Activated naive CD8-positive, alpha-beta T cell treated with anti-CD3 and anti-CD28 coated beads, Interleukin-2, amount 10 ng/mL, durations not matched to agents 7 days and 5 days (primary cell): ENCODE measurements around the gene ITGB5. TPM values are rescaled to one million over a fixed set of nuclear protein-coding genes. Genes with fewer than 3 reads are reported as not detected.
"Not testable (repeated sequence)": the region's sequence is repeated elsewhere in the genome, so short reads cannot be mapped to it uniquely, and the experiment has no call there.

Experiments
- ATAC-seq: fragments of 150-1000 bp; cut with Tn5 transposase; one replicate; pipeline ENCODE4 v1.10.0; 2021; ENCODE audit warnings: low read depth, moderate library complexity
- POLR2A ChIA-PET: fragments of 350-600 bp; sonication (Branson Sonifier 250); formaldehyde crosslinking; loops from one replicate; lab custom pipeline; 2021; ENCODE audit warnings: antibody characterized with exemption; lab: Charles Lee
- DNase-seq: peaks from one replicate; pipeline ENCODE4 v3.0.0; 2021
- H3K27ac Mint-ChIP-seq: one replicate; pipeline ENCODE4 v1.8.0; 2022; ENCODE audit warnings: mild to moderate bottlenecking, mixed read lengths
- H3K27me3 Mint-ChIP-seq: one replicate; pipeline ENCODE4 v1.8.0; 2022; ENCODE audit warnings: mild to moderate bottlenecking, moderate library complexity, mixed read lengths
- H3K36me3 Mint-ChIP-seq: one replicate; pipeline ENCODE4 v1.8.0; 2021; ENCODE audit warnings: mild to moderate bottlenecking, mixed read lengths
- H3K4me1 Mint-ChIP-seq: one replicate; pipeline ENCODE4 v1.8.0; 2021; ENCODE audit warnings: mixed read lengths
- H3K4me3 Mint-ChIP-seq: one replicate; pipeline ENCODE4 v1.8.0; 2022; ENCODE audit warnings: mild to moderate bottlenecking, moderate library complexity, mixed read lengths
- H3K9me3 Mint-ChIP-seq: one replicate; pipeline ENCODE4 v1.8.0; 2021; ENCODE audit warnings: mixed read lengths
- total RNA-seq, 2 experiments: library from RNA; stranded (reverse); gene quantifications; one replicate each; pipeline ENCODE4 v1.2.3, GENCODE V29; 2021

ITGB5 gene
- total RNA-seq, 2 experiments from 2014 or later = 2.0 to 3.7 TPM

DNA sequence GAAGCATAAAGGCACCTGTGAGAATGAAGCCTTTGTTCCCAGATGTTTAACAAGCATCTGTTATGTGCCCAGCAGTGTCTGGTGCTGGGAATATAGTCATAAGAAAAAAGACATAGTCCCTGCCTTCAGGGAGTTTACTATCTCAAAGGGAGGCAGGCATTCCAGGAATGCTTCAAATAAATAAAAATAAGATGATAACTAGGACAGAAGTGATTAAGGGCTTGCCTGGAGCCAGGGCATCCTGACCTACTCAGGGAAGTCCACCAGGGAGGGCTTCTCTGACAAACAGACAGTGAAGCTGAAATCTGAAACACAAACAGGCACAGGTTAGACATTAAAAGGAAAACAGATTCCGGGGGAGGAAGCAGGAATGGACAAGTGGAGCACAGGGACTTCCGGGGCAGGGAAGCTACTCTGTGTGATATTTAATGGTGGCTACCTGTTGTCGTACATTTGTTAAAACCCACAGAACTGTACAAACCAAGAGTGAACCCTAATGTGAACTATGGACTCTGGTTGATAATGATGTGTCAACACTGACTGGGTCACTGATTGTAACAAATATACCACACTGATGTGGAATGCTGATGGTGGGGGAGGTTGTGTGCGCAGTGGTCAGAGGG is 53.3 kb downstream of the ITGB5 start:
- Mint-ChIP-seq H3K27me3 (peaks cover 41% of the 10 kb centered on the region), H3K4me1 (peaks cover 10% of the 10 kb centered on the region), H3K9me3 (no peaks in the 10 kb centered on the region), H3K4me3 (no peak overlapping the region), H3K36me3 (no peaks in the 10 kb centered on the region), H3K27ac (no peak overlapping the region)
- POLR2A ChIA-PET = no interaction called here
- DNase-seq = no peak
- ATAC-seq = no peak

DNA sequence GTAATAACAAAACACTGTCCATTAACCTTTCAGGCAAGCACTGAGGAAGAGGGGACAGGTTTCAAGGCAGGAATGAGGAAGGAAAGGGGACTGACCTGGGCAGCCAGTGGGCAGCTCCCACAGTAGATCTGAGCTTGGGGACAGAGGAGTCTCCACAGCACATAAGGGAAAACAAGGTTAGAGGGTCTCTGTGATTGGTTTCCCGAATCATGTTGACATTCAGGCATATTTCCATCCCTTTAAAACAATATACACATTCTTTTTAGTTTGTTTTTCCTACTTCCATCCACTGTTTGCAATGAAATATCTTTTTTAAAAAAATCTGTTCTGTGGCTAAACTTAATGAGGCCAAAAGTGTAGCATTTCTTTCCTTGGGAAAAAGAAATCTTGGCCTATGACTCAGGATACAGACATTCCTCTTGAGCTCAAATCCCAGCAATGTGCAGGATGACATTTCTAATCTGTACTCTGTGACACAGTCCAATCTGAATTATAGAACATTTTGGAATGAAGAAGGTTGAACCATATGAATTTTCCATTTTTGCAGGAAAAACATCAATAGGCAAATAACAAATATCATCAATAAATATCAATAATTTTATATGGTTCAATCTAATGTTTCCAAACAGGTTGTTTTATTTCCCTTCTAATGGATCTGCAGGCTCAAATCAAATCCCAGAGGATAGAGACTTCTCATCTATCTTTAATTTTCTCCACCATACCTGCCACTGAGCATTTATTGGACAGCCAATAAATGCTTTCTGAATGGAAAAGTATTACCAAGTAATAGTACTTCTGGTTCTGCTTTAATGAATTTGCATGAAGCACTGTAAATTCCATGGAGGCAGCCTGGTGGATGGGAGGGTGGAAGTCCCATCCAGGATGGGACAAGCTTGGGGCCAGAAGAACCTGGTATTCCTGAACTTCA is 54.1 kb downstream of the ITGB5 start:
- Mint-ChIP-seq H3K27me3 (peaks cover 39% of the 10 kb centered on the region), H3K27ac (no peak overlapping the region), H3K4me1 (peaks cover 10% of the 10 kb centered on the region), H3K36me3 (no peaks in the 10 kb centered on the region), H3K9me3 (no peaks in the 10 kb centered on the region), H3K4me3 (no peak overlapping the region)
- ATAC-seq = no peak
- DNase-seq = no peak
- POLR2A ChIA-PET = no interaction called here

DNA sequence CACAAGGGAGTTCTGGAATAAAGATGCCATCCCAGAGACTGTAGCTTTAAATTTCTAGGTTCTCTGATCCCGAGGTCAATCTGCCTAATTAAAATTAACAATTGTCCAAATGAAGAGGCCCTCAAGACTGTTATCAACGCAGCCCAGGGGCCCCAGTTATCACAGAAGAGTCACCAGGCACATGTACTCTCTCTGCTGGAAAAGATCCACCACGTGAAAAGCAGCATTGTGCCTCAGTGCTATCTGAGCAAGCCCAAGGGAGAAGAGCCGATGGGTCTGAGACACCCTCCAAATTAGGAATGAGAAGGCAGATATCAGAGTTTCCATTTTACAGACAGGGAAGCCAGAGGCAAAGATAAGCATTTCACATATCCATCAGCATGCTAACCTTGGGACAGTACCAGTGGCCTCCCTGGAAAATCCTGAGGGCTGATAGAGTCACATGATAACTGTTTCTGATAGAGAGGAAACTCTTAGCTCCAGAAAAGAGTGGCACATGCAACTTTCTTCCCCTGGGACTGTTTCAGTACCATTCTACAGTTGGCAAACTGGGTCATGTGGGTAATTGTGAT is 55.5 kb downstream of the ITGB5 start:
- H3K4me3 Mint-ChIP-seq = no peak overlapping the region
- peaks cover 10% of the 10 kb centered on the region for H3K4me1 Mint-ChIP-seq
- POLR2A ChIA-PET = no interaction called here
- ATAC-seq (no peak), DNase-seq (no peak)
- H3K27ac Mint-ChIP-seq = no peak overlapping the region
- no peaks in the 10 kb centered on the region for H3K36me3 Mint-ChIP-seq
- no peaks in the 10 kb centered on the region for H3K9me3 Mint-ChIP-seq
- peaks cover 30% of the 10 kb centered on the region for H3K27me3 Mint-ChIP-seq

DNA sequence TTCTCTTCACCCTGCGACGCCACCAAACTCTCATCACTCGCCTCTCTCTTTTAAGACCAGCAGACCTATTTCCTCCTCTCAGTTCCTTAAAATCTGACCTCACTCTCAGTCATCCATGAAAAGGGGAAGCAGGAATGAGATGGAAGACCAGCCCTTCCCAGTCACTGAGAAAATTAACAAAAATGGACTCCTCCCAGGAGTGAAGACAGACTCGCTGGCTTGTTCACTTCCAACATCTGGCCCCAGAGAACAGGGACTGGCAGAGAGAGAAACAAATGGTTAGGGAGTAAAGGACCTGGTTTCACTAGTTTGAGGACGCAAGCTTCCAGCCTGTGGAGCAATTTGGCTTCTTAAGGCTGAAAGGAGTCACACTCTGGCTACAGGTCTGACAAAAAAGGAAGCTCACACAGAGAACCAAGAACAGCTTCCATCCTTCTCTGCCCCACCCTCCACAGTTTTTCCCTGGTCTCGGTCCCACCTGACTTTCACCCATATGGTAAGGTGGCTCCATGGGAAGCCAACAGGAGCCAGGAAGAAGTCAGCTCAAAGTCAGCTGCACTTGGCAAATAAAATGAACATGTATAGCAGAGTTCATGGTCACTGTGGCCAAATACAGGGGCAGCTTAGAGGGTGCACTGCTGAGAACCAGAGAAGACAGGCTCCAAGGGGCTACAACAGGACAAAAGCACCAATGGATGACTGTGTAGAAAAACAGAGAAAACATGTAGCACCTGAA is 57.2 kb downstream of the ITGB5 start:
- no peak overlapping the region for H3K27ac Mint-ChIP-seq
- POLR2A ChIA-PET = no interaction called here
- ATAC-seq (no peak), DNase-seq (no peak)
- H3K36me3 Mint-ChIP-seq = no peaks in the 10 kb centered on the region
- H3K9me3 Mint-ChIP-seq = no peaks in the 10 kb centered on the region
- H3K27me3 Mint-ChIP-seq = peaks cover 20% of the 10 kb centered on the region
- peaks cover 4% of the 10 kb centered on the region for H3K4me1 Mint-ChIP-seq
- H3K4me3 Mint-ChIP-seq = no peak overlapping the region

DNA sequence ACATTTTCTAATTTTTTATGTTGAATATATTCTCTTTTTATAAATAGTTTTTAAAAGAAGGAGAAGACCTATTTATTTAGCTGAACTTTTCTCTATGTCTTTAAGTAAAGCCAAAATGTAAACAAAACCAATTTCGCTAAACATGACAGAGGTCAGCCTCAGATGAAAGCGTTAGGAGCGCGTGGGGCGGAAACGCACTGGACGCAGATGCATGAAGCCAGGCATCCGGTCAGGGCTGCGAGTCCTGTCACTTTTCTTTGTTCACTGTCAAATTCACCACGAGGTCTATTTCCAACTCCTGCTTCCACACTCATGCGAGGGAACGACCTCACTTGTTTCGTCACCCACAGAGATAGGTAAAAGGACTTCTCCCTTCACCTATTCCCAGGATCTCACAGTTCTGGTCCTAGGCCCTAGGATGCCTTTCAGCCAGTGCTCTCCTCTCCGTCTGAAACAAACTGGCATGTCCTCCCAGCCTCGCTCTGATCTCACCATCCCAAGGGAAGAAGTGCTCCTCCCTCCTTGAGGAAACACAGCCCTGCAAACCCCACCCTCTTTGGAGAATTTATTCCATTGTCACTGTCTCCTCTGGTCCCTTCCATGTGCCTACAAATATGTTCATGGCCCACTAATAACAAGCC is 57.9 kb downstream of the ITGB5 start:
- H3K9me3 Mint-ChIP-seq = no peaks in the 10 kb centered on the region
- DNase-seq (no peak), ATAC-seq (no peak)
- no peak overlapping the region for H3K4me3 Mint-ChIP-seq
- no peak overlapping the region for H3K27ac Mint-ChIP-seq
- POLR2A ChIA-PET = no interaction called here
- H3K4me1 Mint-ChIP-seq = peaks cover 3% of the 10 kb centered on the region
- H3K36me3 Mint-ChIP-seq = no peaks in the 10 kb centered on the region
- H3K27me3 Mint-ChIP-seq = peaks cover 22% of the 10 kb centered on the region

DNA sequence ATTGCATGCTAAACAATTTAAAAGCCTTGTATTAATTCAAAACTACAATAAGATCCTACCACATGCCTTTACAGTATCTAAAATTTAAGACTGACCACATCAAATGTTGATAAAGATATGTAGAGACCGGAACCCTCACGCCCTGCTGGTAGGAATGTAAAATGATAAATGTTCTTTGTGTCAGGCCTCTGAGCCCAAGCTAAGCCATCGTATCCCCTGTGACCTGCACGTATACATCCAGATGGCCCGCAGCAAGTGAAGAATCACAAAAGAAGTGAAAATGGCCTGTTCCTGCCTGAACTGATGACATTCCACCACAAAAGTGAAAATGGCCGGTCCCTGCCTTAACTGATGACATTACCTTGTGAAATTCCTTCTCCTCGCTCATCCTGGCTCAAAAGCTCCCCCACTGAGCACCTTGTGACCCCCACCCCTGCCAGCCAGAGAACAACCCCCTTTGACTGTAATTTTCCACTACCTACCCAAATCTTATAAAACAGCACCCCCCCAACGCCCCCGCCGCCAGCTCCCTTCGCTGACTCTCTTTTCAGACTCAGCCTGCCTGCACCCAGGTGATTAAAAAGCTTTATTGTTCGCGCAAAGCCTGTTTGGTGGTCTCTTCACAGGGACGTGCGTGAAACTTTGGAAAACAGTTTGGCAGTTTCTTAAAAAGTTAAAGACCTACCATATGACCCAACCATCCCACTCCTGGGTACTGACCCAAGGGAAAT is 59.5 kb downstream of the ITGB5 start:
- ATAC-seq, POLR2A ChIA-PET: not testable (repeated sequence)
- H3K27me3 Mint-ChIP-seq = peaks cover 15% of the 10 kb centered on the region

DNA sequence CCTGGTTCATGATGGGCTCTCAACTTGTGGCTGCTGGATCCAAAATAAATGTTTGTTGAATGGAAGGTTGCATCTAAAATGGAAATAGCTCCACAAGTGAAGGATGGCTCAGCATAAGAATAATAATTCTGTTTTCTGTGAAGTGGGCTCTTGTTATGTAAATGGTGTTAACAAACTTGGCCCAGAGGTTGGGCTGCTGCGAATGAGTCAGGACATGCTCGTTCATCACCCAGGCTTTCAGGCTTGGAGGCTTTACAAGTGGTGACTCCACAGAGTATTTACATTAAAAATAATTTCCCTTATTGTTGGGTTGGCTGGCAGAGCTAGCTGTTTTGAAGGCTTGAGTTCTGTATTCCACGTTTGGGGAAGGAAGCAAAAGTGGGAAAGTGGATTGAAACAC is 60.5 kb downstream of the ITGB5 start:
- H3K36me3 Mint-ChIP-seq = no peaks in the 10 kb centered on the region
- no peak overlapping the region for H3K27ac Mint-ChIP-seq
- DNase-seq (no peak), ATAC-seq (no peak)
- H3K4me1 Mint-ChIP-seq = no peaks in the 10 kb centered on the region
- H3K4me3 Mint-ChIP-seq = no peak overlapping the region
- H3K27me3 Mint-ChIP-seq = peaks cover 15% of the 10 kb centered on the region
- POLR2A ChIA-PET = no interaction called here
- no peaks in the 10 kb centered on the region for H3K9me3 Mint-ChIP-seq

More for the DNA sequence above, 59.5 kb downstream of the ITGB5 start:
- not testable (repeated sequence) for H3K9me3 Mint-ChIP-seq, H3K27ac Mint-ChIP-seq, H3K4me3 Mint-ChIP-seq, H3K36me3 Mint-ChIP-seq, H3K4me1 Mint-ChIP-seq, DNase-seq

DNA sequence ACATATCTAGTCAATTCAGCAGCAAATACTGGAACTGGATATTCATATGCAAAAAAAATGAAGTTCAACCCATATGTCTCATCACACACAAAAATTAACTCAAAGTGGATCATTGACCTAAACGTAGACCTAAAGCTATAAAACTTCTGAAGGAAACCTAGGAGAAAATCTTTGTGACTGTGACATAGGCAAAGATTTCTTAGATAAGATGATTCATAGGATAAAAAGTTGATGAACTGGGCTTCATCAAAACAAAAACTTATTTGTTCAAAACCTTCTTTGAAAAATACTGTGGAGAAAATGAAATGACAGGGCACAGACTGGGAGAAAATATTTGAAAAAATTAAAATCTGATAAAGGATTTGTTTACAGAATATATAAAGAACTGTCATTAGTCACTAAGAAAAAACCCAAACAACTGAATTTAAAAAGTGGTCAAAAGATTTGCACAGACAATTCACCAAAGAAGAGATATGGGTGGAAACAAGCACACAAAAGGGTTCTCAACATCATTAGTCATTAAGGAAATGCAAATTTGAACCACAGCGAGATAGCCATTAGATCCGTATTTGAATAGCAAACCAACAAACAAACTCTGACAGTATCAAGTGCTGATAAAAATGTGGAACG is 62.8 kb downstream of the ITGB5 start:
- no peaks in the 10 kb centered on the region for H3K4me1 Mint-ChIP-seq
- H3K36me3 Mint-ChIP-seq = no peaks in the 10 kb centered on the region
- ATAC-seq (no peak), DNase-seq (no peak)
- H3K27ac Mint-ChIP-seq = no peak overlapping the region
- peaks cover 12% of the 10 kb centered on the region for H3K27me3 Mint-ChIP-seq
- H3K4me3 Mint-ChIP-seq = no peak overlapping the region
- POLR2A ChIA-PET = no interaction called here
- H3K9me3 Mint-ChIP-seq = no peaks in the 10 kb centered on the region

DNA sequence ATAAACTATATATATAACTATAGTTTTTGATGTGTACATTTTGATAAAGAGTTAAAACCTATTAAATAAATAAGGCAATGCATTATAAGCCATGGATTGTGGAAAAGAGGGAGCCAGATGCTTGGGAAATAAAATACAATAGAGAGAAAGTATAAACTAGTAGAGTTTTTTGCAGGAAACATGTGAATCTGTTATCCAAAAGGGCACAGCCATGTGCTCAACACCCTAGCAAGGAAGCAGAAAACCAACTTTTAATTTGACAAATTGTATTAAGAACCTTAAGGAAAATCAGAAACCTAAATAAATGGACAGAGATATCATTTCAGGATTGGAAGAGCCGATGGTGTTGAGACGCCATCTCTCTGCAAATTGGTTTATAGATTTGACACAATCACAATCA is 63.5 kb downstream of the ITGB5 start:
- POLR2A ChIA-PET = no interaction called here
- no peak overlapping the region for H3K4me3 Mint-ChIP-seq
- H3K36me3 Mint-ChIP-seq = no peaks in the 10 kb centered on the region
- no peaks in the 10 kb centered on the region for H3K4me1 Mint-ChIP-seq
- no peak for ATAC-seq
- no peak overlapping the region for H3K27ac Mint-ChIP-seq
- H3K9me3 Mint-ChIP-seq = no peaks in the 10 kb centered on the region
- peaks cover 14% of the 10 kb centered on the region for H3K27me3 Mint-ChIP-seq
- DNase-seq = no peak

DNA sequence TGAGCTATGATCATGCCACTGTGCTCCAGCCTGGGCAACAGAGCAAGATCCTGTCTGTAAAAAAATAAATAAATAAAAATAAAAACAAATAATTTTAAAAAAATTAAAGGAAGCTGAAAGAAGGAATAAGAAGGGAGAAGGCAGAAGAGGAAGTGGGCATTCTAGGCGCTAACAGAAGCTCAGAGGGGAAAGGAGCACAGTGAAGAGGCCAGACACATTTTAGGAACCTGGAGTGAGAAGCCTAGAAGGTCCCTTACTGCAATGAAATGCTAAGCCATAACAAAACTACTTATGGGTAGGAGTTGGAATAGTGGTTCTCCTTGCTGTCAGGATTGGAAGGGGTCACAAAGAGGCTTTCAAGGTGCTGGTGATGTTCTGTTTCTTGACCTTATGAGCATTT is 64.0 kb downstream of the ITGB5 start:
- POLR2A ChIA-PET = no interaction called here

DNA sequence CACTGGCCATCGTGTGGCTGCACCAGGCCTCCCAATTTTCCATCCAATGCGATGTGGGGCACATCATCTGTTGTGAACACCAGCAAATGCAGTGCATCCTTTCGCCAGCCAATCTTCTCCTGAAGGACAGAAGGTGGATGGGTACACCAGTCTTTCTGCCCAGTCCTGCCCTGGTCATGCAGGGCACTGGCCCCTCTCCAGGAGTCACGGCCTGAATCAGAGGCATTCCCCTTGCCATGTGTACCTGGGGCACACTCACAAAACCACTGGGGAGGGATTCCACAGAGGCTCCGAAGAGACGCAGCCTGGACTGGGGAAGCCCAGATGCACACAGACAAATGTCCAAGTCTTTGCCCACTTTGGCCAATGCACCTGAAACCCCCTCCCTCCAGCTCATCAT is 65.8 kb downstream of the ITGB5 start:
- Mint-ChIP-seq H3K9me3 (no peaks in the 10 kb centered on the region), H3K36me3 (no peaks in the 10 kb centered on the region), H3K4me1 (no peaks in the 10 kb centered on the region), H3K27ac (no peak overlapping the region), H3K27me3 (peaks cover 16% of the 10 kb centered on the region), H3K4me3 (no peak overlapping the region)
- POLR2A ChIA-PET = no interaction called here
- DNase-seq (no peak), ATAC-seq (no peak)

More for the DNA sequence above, 64.0 kb downstream of the ITGB5 start:
- no peak overlapping the region for H3K27ac Mint-ChIP-seq
- H3K4me3 Mint-ChIP-seq = no peak overlapping the region
- H3K27me3 Mint-ChIP-seq = peaks cover 16% of the 10 kb centered on the region
- DNase-seq (no peak), ATAC-seq (no peak)
- no peaks in the 10 kb centered on the region for H3K4me1 Mint-ChIP-seq
- H3K36me3 Mint-ChIP-seq = no peaks in the 10 kb centered on the region
- no peaks in the 10 kb centered on the region for H3K9me3 Mint-ChIP-seq

DNA sequence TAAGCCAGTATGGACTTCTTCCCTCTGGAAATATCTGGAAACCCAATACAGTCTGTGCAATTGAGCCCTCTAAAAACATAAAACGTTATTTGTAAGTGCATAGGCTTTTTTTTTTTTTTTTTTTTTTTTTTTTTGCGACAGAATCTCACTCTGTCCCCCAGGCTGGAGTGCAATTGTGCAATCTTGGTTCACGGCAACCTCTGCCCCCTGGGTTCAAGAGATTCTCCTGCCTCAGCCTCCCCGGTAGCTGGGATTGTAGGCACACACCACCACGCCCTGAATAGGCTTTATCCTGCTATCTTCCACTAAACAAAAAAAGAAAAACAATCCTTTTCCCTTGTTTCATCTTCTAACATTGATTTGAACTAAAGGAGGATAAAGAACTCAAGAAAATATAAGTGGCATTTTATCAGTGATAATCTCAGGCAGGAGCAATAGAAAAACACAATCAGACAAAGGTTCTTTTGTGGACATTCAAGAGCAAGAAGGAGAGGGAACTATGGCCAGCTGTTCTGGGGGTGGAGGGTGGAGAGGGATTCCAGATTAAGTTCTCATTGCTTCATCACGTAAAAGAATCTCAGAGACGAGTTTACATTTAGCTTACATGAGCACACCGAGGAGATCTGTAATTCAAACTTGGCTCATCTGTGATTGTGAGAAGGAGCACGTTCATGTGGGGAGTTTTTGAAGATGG is 68.6 kb downstream of the ITGB5 start:
- POLR2A ChIA-PET = no interaction called here
- Mint-ChIP-seq H3K36me3 (no peaks in the 10 kb centered on the region), H3K27me3 (peaks cover 7% of the 10 kb centered on the region), H3K4me3 (no peak overlapping the region), H3K27ac (no peak overlapping the region), H3K4me1 (no peaks in the 10 kb centered on the region), H3K9me3 (no peaks in the 10 kb centered on the region)
- no peak for ATAC-seq
- DNase-seq = no peak
